K562 (cell line): ENCODE results near the gene ERBB3. TPM values are rescaled to one million over a fixed set of nuclear protein-coding genes. Genes with fewer than 3 reads are reported as not detected.
A peak's percentile ranks its signal among the peaks of the same experiment; 100 is the strongest.

Source experiments
- CBFA2T2 ChIP-seq: fragments of 450-650 bp; conservative IDR thresholded peaks from 2 replicates; pipeline ENCODE4 v1.6.1; 2017; ENCODE audit warnings: mild to moderate bottlenecking
- CHCHD3 ChIP-seq: fragments of 250-450 bp; sonication (Bioruptor Pico); IDR thresholded peaks from 2 replicates; pipeline ENCODE4 v2.1.2; 2022; ENCODE audit warnings: mild to moderate bottlenecking
- DPF2 ChIP-seq: fragments of 450-650 bp; IDR thresholded peaks from 2 replicates; pipeline ENCODE4 v1.6.1; 2016
- ESRRA ChIP-seq: fragments of 450-650 bp; IDR thresholded peaks from 2 replicates; pipeline ENCODE4 v1.6.1; 2014; ENCODE audit warnings: low read depth, mild to moderate bottlenecking, moderate library complexity, borderline replicate concordance
- MAZ ChIP-seq, 2 experiments: fragments of 450-650 bp in 1 of 2; sonication (generic) in 1 of 2; formaldehyde crosslinking; IDR thresholded peaks in 1 of 2; conservative IDR thresholded peaks in 1 of 2; 2 replicates each; pipeline versions ENCODE4 v1.4.0 to v1.5.0; 2020; ENCODE audit warnings: mild to moderate bottlenecking in 1 of 2, missing genetic modification reagents in 1 of 2
- MTA2 ChIP-seq: fragments of 450-650 bp; IDR thresholded peaks from 2 replicates; pipeline ENCODE4 v1.6.1; 2016; ENCODE audit warnings: low read depth
- MTA3 ChIP-seq: fragments of 450-650 bp; formaldehyde crosslinking; IDR thresholded peaks from 2 replicates; pipeline ENCODE4 v1.6.1; 2017; ENCODE audit warnings: mild to moderate bottlenecking, borderline replicate concordance
- MYC ChIP-seq, 2 experiments: fragments of 250-450 bp in 1 of 2; sonication (Bioruptor Pico) in 1 of 2; IDR thresholded peaks; 2 replicates each; pipeline versions ENCODE4 v1.5.1 to v1.6.1; 2012 to 2021; ENCODE audit warnings: low read depth in 2 of 2, borderline replicate concordance in 1 of 2, improper control_type of control experiment in 1 of 2, low read length in 1 of 2, mild to moderate bottlenecking in 1 of 2, moderate library complexity in 1 of 2
- MYNN ChIP-seq, 2 experiments: sonication (generic); formaldehyde crosslinking in 1 of 2; IDR thresholded peaks; 2 replicates each; pipeline versions ENCODE4 v1.5.0 to v1.6.1; 2016 to 2020; ENCODE audit warnings: antibody characterized with exemption in 1 of 2, missing genetic modification reagents in 1 of 2
- OTX1 ChIP-seq: fragments of 450-650 bp; formaldehyde crosslinking; IDR thresholded peaks from 2 replicates; pipeline ENCODE4 v1.4.0; 2022; ENCODE audit warnings: mild to moderate bottlenecking
- PML ChIP-seq: IDR thresholded peaks from 2 replicates; pipeline ENCODE4 v1.6.1; 2012; ENCODE audit warnings: low read length, inconsistent platforms
- RAD21 ChIP-seq, 2 experiments: fragments of 250-450 bp in 1 of 2; fragments of 450-650 bp in 1 of 2; sonication (Bioruptor Pico) in 1 of 2; formaldehyde crosslinking in 1 of 2; IDR thresholded peaks in 1 of 2; conservative IDR thresholded peaks in 1 of 2; 2 replicates each; pipeline versions ENCODE4 v1.4.0 to v1.8.0; 2020 to 2022; ENCODE audit warnings: mild to moderate bottlenecking in 2 of 2, moderate library complexity in 1 of 2
- RCOR1 ChIP-seq, 2 experiments: IDR thresholded peaks; 2 replicates each; pipeline ENCODE4 v1.6.1; 2012; ENCODE audit warnings: low read depth in 2 of 2, low read length in 2 of 2, borderline replicate concordance in 1 of 2, improper control_type of control experiment in 1 of 2
- RFX1 ChIP-seq: fragments of 450-650 bp; IDR thresholded peaks from 2 replicates; pipeline ENCODE4 v1.6.1; 2016; ENCODE audit warnings: mild to moderate bottlenecking, moderate library complexity
- STAT5A ChIP-seq: IDR thresholded peaks from 2 replicates; pipeline ENCODE4 v1.6.1; 2012; ENCODE audit warnings: low read length, inconsistent platforms, borderline replicate concordance
- ZC3H4 ChIP-seq: sonication (generic); formaldehyde crosslinking; IDR thresholded peaks from 2 replicates; pipeline ENCODE4 v1.9.0; 2021; ENCODE audit warnings: missing genetic modification reagents, borderline replicate concordance
- ZNF347 ChIP-seq: fragments of 450-650 bp; formaldehyde crosslinking; IDR thresholded peaks from 2 replicates; pipeline ENCODE4 v1.4.0; 2020; ENCODE audit warnings: low read depth, mild to moderate bottlenecking, moderate library complexity
- polyA plus RNA-seq, 8 experiments: library from polyadenylated mRNA; depleted of rRNA in 4 of 8; stranded (reverse) in 5 of 8; unstranded in 3 of 8; fragments of >200 nt; fragmentation: Nextera tagmentation in 2 of 8; fragmentation: Illumina TruSeq in 1 of 8; extraction: Ambion mirVana in 2 of 8; extraction: Trizol in 1 of 8; gene quantifications; 2 replicates each; pipeline versions ENCODE4 v1.2.1 to v1.2.3, GENCODE V29; 2011 to 2014; ENCODE audit warnings: inconsistent platforms in 1 of 8, missing spikeins in 1 of 8
- total RNA-seq, 7 experiments: library from RNA; depleted of rRNA in 6 of 7; stranded (reverse); fragments of >200 nt in 6 of 7; fragmentation: Illumina TruSeq in 2 of 7; extraction: Trizol in 2 of 7; gene quantifications; 2 replicates each; pipeline versions ENCODE4 v1.2.1 to v1.2.3, GENCODE V29; 2011 to 2021; ENCODE audit warnings: low replicate concordance in 1 of 7
- TF ChIP-seq, protein P1 (sequence below), 3 experiments: IDR thresholded peaks in 2 of 3; conservative IDR thresholded peaks in 1 of 3; 2 replicates each; pipeline ENCODE4 v1.5.1; 2011 to 2012; ENCODE audit warnings: low read length in 3 of 3, mild to moderate bottlenecking in 3 of 3, control low read depth in 2 of 3, improper control_type of control experiment in 1 of 3, inconsistent platforms in 1 of 3, low read depth in 1 of 3, mixed read lengths in 1 of 3, moderate library complexity in 1 of 3; ENCODE audit not compliant: insufficient read depth in 2 of 3
- TF ChIP-seq, protein P2 (sequence below), 2 experiments: fragments of 200-800 bp in 1 of 2; sonication (Bioruptor generic) in 1 of 2; sonication (generic) in 1 of 2; formaldehyde crosslinking in 1 of 2; IDR thresholded peaks in 1 of 2; conservative IDR thresholded peaks in 1 of 2; 2 replicates each; pipeline versions ENCODE4 v1.5.0 to v1.6.1; 2016 to 2020; ENCODE audit warnings: missing compliant biosample characterization in 1 of 2, missing genetic modification characterization in 1 of 2, missing genetic modification reagents in 1 of 2
- TF ChIP-seq, protein P3 (sequence below): sonication (generic); formaldehyde crosslinking; IDR thresholded peaks from 2 replicates; pipeline ENCODE4 v1.8.1; 2023; ENCODE audit warnings: mild to moderate bottlenecking, missing genetic modification reagents

The ERBB3 gene
- total and polyA plus RNA-seq, 9 of the 15 experiments (the other 6 are each of a cell fraction or from before 2014, with no cell fraction given) = 1.5 to 5.4 (median 3.8) TPM

- TF ChIP-seq, protein P1, sequence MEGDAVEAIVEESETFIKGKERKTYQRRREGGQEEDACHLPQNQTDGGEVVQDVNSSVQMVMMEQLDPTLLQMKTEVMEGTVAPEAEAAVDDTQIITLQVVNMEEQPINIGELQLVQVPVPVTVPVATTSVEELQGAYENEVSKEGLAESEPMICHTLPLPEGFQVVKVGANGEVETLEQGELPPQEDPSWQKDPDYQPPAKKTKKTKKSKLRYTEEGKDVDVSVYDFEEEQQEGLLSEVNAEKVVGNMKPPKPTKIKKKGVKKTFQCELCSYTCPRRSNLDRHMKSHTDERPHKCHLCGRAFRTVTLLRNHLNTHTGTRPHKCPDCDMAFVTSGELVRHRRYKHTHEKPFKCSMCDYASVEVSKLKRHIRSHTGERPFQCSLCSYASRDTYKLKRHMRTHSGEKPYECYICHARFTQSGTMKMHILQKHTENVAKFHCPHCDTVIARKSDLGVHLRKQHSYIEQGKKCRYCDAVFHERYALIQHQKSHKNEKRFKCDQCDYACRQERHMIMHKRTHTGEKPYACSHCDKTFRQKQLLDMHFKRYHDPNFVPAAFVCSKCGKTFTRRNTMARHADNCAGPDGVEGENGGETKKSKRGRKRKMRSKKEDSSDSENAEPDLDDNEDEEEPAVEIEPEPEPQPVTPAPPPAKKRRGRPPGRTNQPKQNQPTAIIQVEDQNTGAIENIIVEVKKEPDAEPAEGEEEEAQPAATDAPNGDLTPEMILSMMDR (IDR thresholded peaks at IDR 0.05 in 2 of 3, conservative IDR thresholded peaks at IDR 0.05 in 1 of 3; ENCODE audit: insufficient read depth in 2 of 3, low read depth in 1 of 3, low read length in 3 of 3) = peak; percentile 73 to 85 (median 81)
- TF ChIP-seq CHCHD3 (CRISPR knock-in tag) = no peak
- no peak for TF ChIP-seq PML
- TF ChIP-seq MYC (IDR thresholded peaks at IDR 0.05; ENCODE audit: low read depth, low read length) = 0 out of 2 replicates have a peak, but pooled peaks have one; percentile 20
- TF ChIP-seq MYC (CRISPR knock-in tag; IDR thresholded peaks at IDR 0.05; ENCODE audit: borderline replicate concordance, low read depth) = no peak
- no peak for TF ChIP-seq MYNN (IDR thresholded peaks at IDR 0.05)
- no peak for TF ChIP-seq MYNN (CRISPR knock-in tag; IDR thresholded peaks at IDR 0.05)
- TF ChIP-seq ZC3H4 = no peak
- no peak for TF ChIP-seq OTX1 (CRISPR knock-in tag)
- TF ChIP-seq RFX1 = no peak
- TF ChIP-seq, protein P2, sequence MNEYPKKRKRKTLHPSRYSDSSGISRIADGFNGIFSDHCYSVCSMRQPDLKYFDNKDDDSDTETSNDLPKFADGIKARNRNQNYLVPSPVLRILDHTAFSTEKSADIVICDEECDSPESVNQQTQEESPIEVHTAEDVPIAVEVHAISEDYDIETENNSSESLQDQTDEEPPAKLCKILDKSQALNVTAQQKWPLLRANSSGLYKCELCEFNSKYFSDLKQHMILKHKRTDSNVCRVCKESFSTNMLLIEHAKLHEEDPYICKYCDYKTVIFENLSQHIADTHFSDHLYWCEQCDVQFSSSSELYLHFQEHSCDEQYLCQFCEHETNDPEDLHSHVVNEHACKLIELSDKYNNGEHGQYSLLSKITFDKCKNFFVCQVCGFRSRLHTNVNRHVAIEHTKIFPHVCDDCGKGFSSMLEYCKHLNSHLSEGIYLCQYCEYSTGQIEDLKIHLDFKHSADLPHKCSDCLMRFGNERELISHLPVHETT (CRISPR knock-in tag; conservative IDR thresholded peaks at IDR 0.05 in 1 of 2, IDR thresholded peaks at IDR 0.05 in 1 of 2) = no peak
- TF ChIP-seq MTA3 = no peak
- TF ChIP-seq ESRRA = peak; percentile 88
- no peak for TF ChIP-seq STAT5A
- no peak for TF ChIP-seq ZNF347
- no peak for TF ChIP-seq CBFA2T2
- TF ChIP-seq DPF2 = peak; percentile 14; the same call in 1 of the 2 replicates
- 0 out of 4 replicates have a peak, but pooled peaks of 1 of the 2 experiments have one; percentile 37 for TF ChIP-seq MAZ (CRISPR knock-in tag; conservative IDR thresholded peaks at IDR 0.05 in 1 of 2, IDR thresholded peaks at IDR 0.05 in 1 of 2)
- no peak for TF ChIP-seq MTA2
- TF ChIP-seq RAD21 (CRISPR knock-in tag; conservative IDR thresholded peaks at IDR 0.05 in 1 of 2, IDR thresholded peaks at IDR 0.05 in 1 of 2) = peak in 1 of 2 experiments; percentile 58; a peak in 3 of 4 replicates
- peak in 1 of 2 experiments; percentile 37; a peak in 1 of 4 replicates for TF ChIP-seq RCOR1 (IDR thresholded peaks at IDR 0.05; ENCODE audit: borderline replicate concordance in 1 of 2, low read depth in 2 of 2, low read length in 2 of 2)
- TF ChIP-seq, protein P3, sequence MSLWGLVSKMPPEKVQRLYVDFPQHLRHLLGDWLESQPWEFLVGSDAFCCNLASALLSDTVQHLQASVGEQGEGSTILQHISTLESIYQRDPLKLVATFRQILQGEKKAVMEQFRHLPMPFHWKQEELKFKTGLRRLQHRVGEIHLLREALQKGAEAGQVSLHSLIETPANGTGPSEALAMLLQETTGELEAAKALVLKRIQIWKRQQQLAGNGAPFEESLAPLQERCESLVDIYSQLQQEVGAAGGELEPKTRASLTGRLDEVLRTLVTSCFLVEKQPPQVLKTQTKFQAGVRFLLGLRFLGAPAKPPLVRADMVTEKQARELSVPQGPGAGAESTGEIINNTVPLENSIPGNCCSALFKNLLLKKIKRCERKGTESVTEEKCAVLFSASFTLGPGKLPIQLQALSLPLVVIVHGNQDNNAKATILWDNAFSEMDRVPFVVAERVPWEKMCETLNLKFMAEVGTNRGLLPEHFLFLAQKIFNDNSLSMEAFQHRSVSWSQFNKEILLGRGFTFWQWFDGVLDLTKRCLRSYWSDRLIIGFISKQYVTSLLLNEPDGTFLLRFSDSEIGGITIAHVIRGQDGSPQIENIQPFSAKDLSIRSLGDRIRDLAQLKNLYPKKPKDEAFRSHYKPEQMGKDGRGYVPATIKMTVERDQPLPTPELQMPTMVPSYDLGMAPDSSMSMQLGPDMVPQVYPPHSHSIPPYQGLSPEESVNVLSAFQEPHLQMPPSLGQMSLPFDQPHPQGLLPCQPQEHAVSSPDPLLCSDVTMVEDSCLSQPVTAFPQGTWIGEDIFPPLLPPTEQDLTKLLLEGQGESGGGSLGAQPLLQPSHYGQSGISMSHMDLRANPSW (CRISPR knock-in tag) = no peak
Observed at GRCh38 chr12:56084958-56085543, 5.1 kb downstream of the ERBB3 start (continued).
